ENCODE results near the gene CANT1. TPM values are rescaled to one million over a fixed set of nuclear protein-coding genes. Genes with fewer than 3 reads are reported as not detected.

Gene CANT1
- total and polyA plus RNA-seq, 2 donors: 18.5 to 20.2 TPM

- Histone ChIP-seq H3K27me3 (ENCODE audit: control insufficient read depth in 2 of 2, insufficient read depth in 1 of 2, low read length in 1 of 2) (peaks cover 0 to under 1% of the 10 kb centered on the region in 2 donors), H3K36me3 (ENCODE audit: control insufficient read depth in 2 of 2, insufficient read depth in 2 of 2, low read length in 1 of 2) (no peaks in the 10 kb centered on the region), H3K9me3 (ENCODE audit: control insufficient read depth in 2 of 2, insufficient read depth in 1 of 2, low read length in 1 of 2) (no peaks in the 10 kb centered on the region), H3K4me1 (ENCODE audit: control insufficient read depth in 2 of 2, insufficient read depth in 2 of 2, low read length in 2 of 2) (no peaks in the 10 kb centered on the region), H3K27ac (ENCODE audit: low read depth in 1 of 2, low read length in 1 of 2) (no peak overlapping the region), H3K4me3 (ENCODE audit: low read length in 2 of 2) (no peak overlapping the region)
- no peak for DNase-seq (ENCODE audit: low read depth in 6 of 9, low spot score in 9 of 9)
- 97% methylated on average over 8 of the region's 8 CpGs for WGBS
These were observed 29.6 kb upstream of the CANT1 start for GRCh38 chr17:79039171-79039570.

GRCh38 chr17:79038545-79039135, 29.1 kb upstream of the CANT1 start:
- Histone ChIP-seq H3K36me3 (ENCODE audit: control insufficient read depth in 2 of 2, insufficient read depth in 2 of 2, low read length in 1 of 2) (no peaks in the 10 kb centered on the region), H3K4me1 (ENCODE audit: control insufficient read depth in 2 of 2, insufficient read depth in 2 of 2, low read length in 2 of 2) (no peaks in the 10 kb centered on the region), H3K27me3 (ENCODE audit: control insufficient read depth in 2 of 2, insufficient read depth in 1 of 2, low read length in 1 of 2) (peaks cover 0 to 5% of the 10 kb centered on the region in 2 donors), H3K27ac (ENCODE audit: low read depth in 1 of 2, low read length in 1 of 2) (no peak overlapping the region), H3K4me3 (ENCODE audit: low read length in 2 of 2) (no peak overlapping the region), H3K9me3 (ENCODE audit: control insufficient read depth in 2 of 2, insufficient read depth in 1 of 2, low read length in 1 of 2) (no peaks in the 10 kb centered on the region)
- no peak for DNase-seq (ENCODE audit: low read depth in 6 of 9, low spot score in 9 of 9)
- WGBS: 83% methylated on average over 8 of the region's 8 CpGs

- no peak overlapping the region for H3K27ac ChIP-seq (ENCODE audit: low read depth in 1 of 2, low read length in 1 of 2)
- no peaks in the 10 kb centered on the region for H3K4me1 ChIP-seq (ENCODE audit: control insufficient read depth in 2 of 2, insufficient read depth in 2 of 2, low read length in 2 of 2)
- H3K9me3 ChIP-seq (ENCODE audit: control insufficient read depth in 2 of 2, insufficient read depth in 1 of 2, low read length in 1 of 2): no peaks in the 10 kb centered on the region
- H3K4me3 ChIP-seq (ENCODE audit: low read length in 2 of 2): no peak overlapping the region
- no peak for DNase-seq (ENCODE audit: low read depth in 6 of 9, low spot score in 9 of 9)
- no peaks in the 10 kb centered on the region for H3K36me3 ChIP-seq (ENCODE audit: control insufficient read depth in 2 of 2, insufficient read depth in 2 of 2, low read length in 1 of 2)
- peaks cover 0 to 13% of the 10 kb centered on the region in 2 donors for H3K27me3 ChIP-seq (ENCODE audit: control insufficient read depth in 2 of 2, insufficient read depth in 1 of 2, low read length in 1 of 2)
- 88% methylated on average over 3 of the region's 3 CpGs for WGBS
These were observed 27.0 kb upstream of the CANT1 start for GRCh38 chr17:79036596-79036995.

GRCh38 chr17:79036181-79036580, 26.6 kb upstream of the CANT1 start:
- 97% methylated on average over 6 of the region's 6 CpGs for WGBS
- Histone ChIP-seq H3K27ac (ENCODE audit: low read depth in 1 of 2, low read length in 1 of 2) (no peak overlapping the region), H3K4me1 (ENCODE audit: control insufficient read depth in 2 of 2, insufficient read depth in 2 of 2, low read length in 2 of 2) (no peaks in the 10 kb centered on the region), H3K36me3 (ENCODE audit: control insufficient read depth in 2 of 2, insufficient read depth in 2 of 2, low read length in 1 of 2) (no peaks in the 10 kb centered on the region), H3K4me3 (ENCODE audit: low read length in 2 of 2) (no peak overlapping the region), H3K9me3 (ENCODE audit: control insufficient read depth in 2 of 2, insufficient read depth in 1 of 2, low read length in 1 of 2) (no peaks in the 10 kb centered on the region), H3K27me3 (ENCODE audit: control insufficient read depth in 2 of 2, insufficient read depth in 1 of 2, low read length in 1 of 2) (peaks cover 0 to 14% of the 10 kb centered on the region in 2 donors)
- DNase-seq (ENCODE audit: low read depth in 6 of 9, low spot score in 9 of 9): no peak

- H3K27ac ChIP-seq (ENCODE audit: low read depth in 1 of 2, low read length in 1 of 2): no peak overlapping the region
- WGBS: 99% methylated on average over 6 of the region's 6 CpGs
- DNase-seq (ENCODE audit: low read depth in 6 of 9, low spot score in 9 of 9): no peak
These were observed 26.1 kb upstream of the CANT1 start for GRCh38 chr17:79035686-79036085.

GRCh38 chr17:79034931-79035485, 25.4 kb upstream of the CANT1 start:
- DNase-seq (ENCODE audit: low read depth in 6 of 9, low spot score in 9 of 9): no peak
- Histone ChIP-seq H3K9me3 (ENCODE audit: control insufficient read depth in 2 of 2, insufficient read depth in 1 of 2, low read length in 1 of 2) (no peaks in the 10 kb centered on the region), H3K27ac (ENCODE audit: low read depth in 1 of 2, low read length in 1 of 2) (no peak overlapping the region), H3K36me3 (ENCODE audit: control insufficient read depth in 2 of 2, insufficient read depth in 2 of 2, low read length in 1 of 2) (no peaks in the 10 kb centered on the region), H3K27me3 (ENCODE audit: control insufficient read depth in 2 of 2, insufficient read depth in 1 of 2, low read length in 1 of 2) (peaks cover 0 to 14% of the 10 kb centered on the region in 2 donors), H3K4me3 (ENCODE audit: low read length in 2 of 2) (no peak overlapping the region), H3K4me1 (ENCODE audit: control insufficient read depth in 2 of 2, insufficient read depth in 2 of 2, low read length in 2 of 2) (no peaks in the 10 kb centered on the region)
- WGBS: 83% methylated on average over 8 of the region's 8 CpGs

More at GRCh38 chr17:79035686-79036085, 26.1 kb upstream of the CANT1 start:
- Histone ChIP-seq H3K4me1 (ENCODE audit: control insufficient read depth in 2 of 2, insufficient read depth in 2 of 2, low read length in 2 of 2) (no peaks in the 10 kb centered on the region), H3K9me3 (ENCODE audit: control insufficient read depth in 2 of 2, insufficient read depth in 1 of 2, low read length in 1 of 2) (no peaks in the 10 kb centered on the region), H3K36me3 (ENCODE audit: control insufficient read depth in 2 of 2, insufficient read depth in 2 of 2, low read length in 1 of 2) (no peaks in the 10 kb centered on the region), H3K4me3 (ENCODE audit: low read length in 2 of 2) (no peak overlapping the region), H3K27me3 (ENCODE audit: control insufficient read depth in 2 of 2, insufficient read depth in 1 of 2, low read length in 1 of 2) (peaks cover 0 to 14% of the 10 kb centered on the region in 2 donors)

GRCh38 chr17:79033741-79034501, 24.4 kb upstream of the CANT1 start:
- Histone ChIP-seq H3K9me3 (ENCODE audit: control insufficient read depth in 2 of 2, insufficient read depth in 1 of 2, low read length in 1 of 2) (no peaks in the 10 kb centered on the region), H3K36me3 (ENCODE audit: control insufficient read depth in 2 of 2, insufficient read depth in 2 of 2, low read length in 1 of 2) (no peaks in the 10 kb centered on the region), H3K4me1 (ENCODE audit: control insufficient read depth in 2 of 2, insufficient read depth in 2 of 2, low read length in 2 of 2) (no peaks in the 10 kb centered on the region), H3K4me3 (ENCODE audit: low read length in 2 of 2) (no peak overlapping the region), H3K27ac (ENCODE audit: low read depth in 1 of 2, low read length in 1 of 2) (no peak overlapping the region), H3K27me3 (ENCODE audit: control insufficient read depth in 2 of 2, insufficient read depth in 1 of 2, low read length in 1 of 2) (peaks cover 0 to 25% of the 10 kb centered on the region in 2 donors)
- WGBS: 93% methylated on average over 28 of the region's 28 CpGs
- no peak for DNase-seq (ENCODE audit: low read depth in 6 of 9, low spot score in 9 of 9)

- H3K27me3 ChIP-seq (ENCODE audit: control insufficient read depth in 2 of 2, insufficient read depth in 1 of 2, low read length in 1 of 2): peaks cover 0 to 33% of the 10 kb centered on the region in 2 donors
- H3K27ac ChIP-seq (ENCODE audit: low read depth in 1 of 2, low read length in 1 of 2): no peak overlapping the region
- no peak for DNase-seq (ENCODE audit: low read depth in 6 of 9, low spot score in 9 of 9)
- H3K9me3 ChIP-seq (ENCODE audit: control insufficient read depth in 2 of 2, insufficient read depth in 1 of 2, low read length in 1 of 2): no peaks in the 10 kb centered on the region
- no peaks in the 10 kb centered on the region for H3K36me3 ChIP-seq (ENCODE audit: control insufficient read depth in 2 of 2, insufficient read depth in 2 of 2, low read length in 1 of 2)
- H3K4me1 ChIP-seq (ENCODE audit: control insufficient read depth in 2 of 2, insufficient read depth in 2 of 2, low read length in 2 of 2): no peaks in the 10 kb centered on the region
- no peak overlapping the region for H3K4me3 ChIP-seq (ENCODE audit: low read length in 2 of 2)
- 97% methylated on average over 9 of the region's 9 CpGs for WGBS
These were observed 23.6 kb upstream of the CANT1 start for GRCh38 chr17:79033046-79033616.
